GM18520 (cell line): Measurements from ENCODE around the gene SNIP1.
"Not testable (repeated sequence)": the region's sequence is repeated elsewhere in the genome, so short reads cannot be mapped to it uniquely, and the experiment has no call there.

Experiments used
- ATAC-seq: cut with Tn5 transposase; IDR thresholded peaks from one replicate; pipeline ENCODE4 v1.9.1; 2021; ENCODE audit not compliant: unreplicated experiment

The SNIP1 gene

DNA sequence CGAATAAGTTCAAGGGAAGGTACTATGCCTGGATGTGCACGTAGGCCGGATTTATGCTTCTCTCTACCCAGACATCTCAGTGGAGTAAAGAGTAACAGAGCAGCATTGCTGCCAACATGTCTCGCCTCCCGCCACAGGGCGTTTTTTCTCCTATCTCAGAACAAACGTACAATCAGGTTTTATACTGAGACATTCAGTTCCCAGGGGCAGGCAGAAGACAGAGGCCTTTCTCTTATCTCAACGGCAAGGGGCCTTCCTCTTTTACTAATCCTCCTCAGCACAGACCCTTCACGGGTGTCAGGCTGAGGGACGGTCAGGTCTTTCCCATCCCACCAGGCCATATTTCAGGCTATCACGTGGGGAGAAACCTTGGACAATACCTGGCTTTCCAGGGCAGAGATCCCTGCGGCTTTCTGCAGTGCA lies 5.9 kb upstream of the SNIP1 start:
- ATAC-seq: not testable (repeated sequence)

DNA sequence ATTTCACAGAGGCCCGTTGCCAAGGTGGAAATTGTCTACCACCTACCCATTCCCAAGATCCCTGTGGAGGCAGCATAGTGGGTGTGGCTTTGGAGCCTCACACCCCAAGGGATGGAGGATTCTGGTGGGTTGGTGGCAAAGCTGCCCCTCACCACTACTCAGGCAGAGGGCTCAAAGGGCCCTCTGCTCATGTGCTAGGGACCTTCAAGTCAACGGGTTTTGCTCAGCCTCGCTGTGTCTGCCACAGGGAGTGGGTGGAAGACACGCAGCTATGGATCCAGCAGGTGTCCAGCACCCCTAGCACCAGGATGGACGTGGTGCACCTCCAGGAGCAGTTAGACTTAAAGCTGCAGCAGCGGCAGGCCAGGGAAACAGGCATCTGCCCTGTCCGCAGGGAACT lies 5.0 kb upstream of the SNIP1 start:
- ATAC-seq: no peak

DNA sequence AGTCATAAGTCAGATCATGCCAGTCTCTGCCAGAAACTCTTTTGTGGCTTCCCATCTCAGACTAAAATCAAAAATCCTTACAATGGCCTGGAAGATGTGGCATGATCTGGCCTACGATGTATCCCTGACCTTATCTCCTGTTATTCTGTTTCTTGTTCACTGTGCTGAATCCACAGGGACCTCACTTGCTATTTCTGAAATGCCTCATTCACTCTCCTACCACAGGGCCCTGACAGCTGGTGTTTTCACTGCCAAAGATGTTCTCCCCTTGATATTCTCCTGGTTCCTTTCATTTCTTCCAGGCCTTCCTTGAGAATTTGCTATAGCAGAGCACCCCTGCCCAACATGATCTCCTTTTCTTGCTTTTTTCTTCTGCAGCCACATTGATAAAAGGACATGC lies 4.3 kb upstream of the SNIP1 start:
- no peak for ATAC-seq

- ATAC-seq: no peak
Measured at GRCh38 chr1:37557402-37557801, 3.3 kb upstream of the SNIP1 start.

DNA sequence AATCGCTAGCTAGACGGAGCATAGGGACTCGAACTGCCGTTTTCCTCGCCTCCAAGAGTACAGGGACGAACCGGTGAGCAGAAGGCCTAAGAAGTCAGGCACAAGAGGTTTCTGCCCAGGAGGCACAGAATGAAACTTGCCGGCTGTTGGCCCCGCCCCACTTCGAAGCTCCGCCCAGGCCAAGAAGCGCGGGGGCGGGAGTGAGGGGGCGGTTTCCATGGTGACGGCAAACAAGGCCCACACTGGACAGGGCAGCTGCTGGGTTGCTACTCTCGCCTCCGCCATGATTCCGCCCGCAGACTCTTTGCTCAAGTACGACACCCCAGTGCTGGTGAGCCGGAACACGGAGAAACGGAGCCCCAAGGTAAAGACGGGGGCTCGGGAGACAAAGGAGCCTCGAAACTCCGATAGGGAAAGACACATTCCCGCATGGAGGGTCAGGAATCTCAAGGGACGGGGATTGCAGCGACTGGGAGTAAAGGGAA lies 2.7 kb upstream of the SNIP1 start, which contains the start of gene DNALI1:
Gene DNALI1, plus strand, starts transcription at position 229 of the 485 bp plus-strand sequence. Its CDS starts 55 bp downstream, at position 284.
- no peak for ATAC-seq

GRCh38 chr1:37553598-37553926 lies 531 bp downstream of the SNIP1 start:
- ATAC-seq: no peak

- ATAC-seq: no peak
Measured at GRCh38 chr1:37549341-37549740, 4.8 kb downstream of the SNIP1 start.

DNA sequence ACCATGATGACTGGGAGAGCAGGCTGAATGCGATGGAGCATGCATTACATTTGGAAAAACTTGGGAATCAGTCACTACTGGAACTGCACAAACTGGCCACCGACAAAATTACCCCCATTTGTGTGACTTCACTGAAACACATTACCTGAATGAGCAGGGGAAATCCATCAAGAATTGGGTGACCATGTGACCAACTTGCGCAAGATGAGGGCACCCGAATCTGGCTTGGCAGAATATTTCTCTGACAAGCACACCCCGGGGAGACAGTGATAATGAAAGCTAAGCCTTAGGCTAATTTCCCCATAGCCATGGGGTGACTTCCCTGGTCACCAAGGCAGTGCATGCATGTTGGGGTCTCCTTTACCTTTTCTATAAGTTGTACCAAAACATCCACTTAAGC lies 9.1 kb downstream of the SNIP1 start:
- no peak for ATAC-seq

- ATAC-seq: no peak
Measured at GRCh38 chr1:37544530-37544929, 9.6 kb downstream of the SNIP1 start.

- no peak for ATAC-seq
Measured at GRCh38 chr1:37540036-37540785, 13.9 kb downstream of the SNIP1 start.

GRCh38 chr1:37539154-37539553 lies 14.9 kb downstream of the SNIP1 start:
- ATAC-seq: not testable (repeated sequence)

- no peak for ATAC-seq
Measured at GRCh38 chr1:37537378-37537777, 16.7 kb downstream of the SNIP1 start.

- no peak for ATAC-seq
Measured at GRCh38 chr1:37533317-37534093, 20.6 kb downstream of the SNIP1 start.

GRCh38 chr1:37532418-37533156 lies 21.5 kb downstream of the SNIP1 start:
- not testable (repeated sequence) for ATAC-seq

DNA sequence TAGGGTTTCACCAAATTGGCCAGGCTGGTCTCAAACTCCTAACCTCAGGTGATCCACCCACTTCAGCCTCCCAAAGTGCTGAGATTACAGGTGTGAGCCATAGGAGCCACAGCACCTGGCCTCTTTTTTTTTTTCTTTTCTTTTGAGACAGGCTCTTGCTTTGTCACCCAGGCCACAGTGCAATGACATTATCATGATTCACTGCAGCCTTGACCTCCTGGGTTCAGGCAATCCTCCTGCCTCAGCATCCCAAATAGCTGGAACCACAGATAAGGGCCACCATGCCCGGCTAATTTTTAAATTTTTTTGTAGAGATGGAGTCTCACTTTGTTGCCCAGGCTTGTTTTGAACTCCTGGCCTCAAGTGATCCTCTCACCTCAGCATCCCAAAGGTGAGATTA lies 24.2 kb downstream of the SNIP1 start:
- ATAC-seq: not testable (repeated sequence)

DNA sequence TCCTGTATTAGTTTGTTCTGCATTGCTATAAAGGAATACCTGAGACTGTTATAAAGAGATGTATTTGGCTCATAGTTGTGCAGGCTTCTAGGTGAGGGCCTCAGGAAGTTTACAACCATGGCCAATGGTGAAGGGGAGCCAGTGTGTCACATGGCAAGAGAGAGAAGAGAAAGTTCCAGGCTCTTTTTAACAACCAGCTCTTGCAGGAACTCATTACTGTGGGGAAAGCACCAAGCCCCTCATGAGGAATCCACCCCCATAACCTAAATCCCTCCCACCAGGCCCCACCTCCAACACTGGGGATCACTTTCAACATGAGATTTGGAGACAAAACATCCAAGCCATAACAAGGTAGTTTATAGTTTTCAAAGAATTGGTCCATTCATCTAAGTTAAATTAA lies 34.5 kb downstream of the SNIP1 start:
- ATAC-seq: no peak

DNA sequence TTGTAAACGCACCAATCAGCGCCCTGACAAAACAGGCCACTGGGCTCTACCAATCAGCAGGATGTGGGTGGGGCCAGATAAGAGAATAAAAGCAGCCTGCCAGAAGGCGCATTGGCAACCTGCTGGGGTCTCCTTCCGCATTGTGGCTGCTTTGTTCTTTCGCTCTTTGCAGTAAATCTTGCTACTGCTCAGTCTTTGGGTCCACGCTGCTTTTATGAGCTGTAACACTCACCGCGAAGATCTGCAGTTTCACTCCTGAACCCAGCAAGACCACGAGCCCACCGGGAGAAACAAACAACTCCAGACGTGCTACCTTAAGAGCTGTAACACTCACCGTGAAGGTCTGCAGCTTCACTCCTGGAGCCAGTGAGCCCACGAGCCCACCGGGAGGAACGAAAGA lies 35.2 kb downstream of the SNIP1 start:
- not testable (repeated sequence) for ATAC-seq

DNA sequence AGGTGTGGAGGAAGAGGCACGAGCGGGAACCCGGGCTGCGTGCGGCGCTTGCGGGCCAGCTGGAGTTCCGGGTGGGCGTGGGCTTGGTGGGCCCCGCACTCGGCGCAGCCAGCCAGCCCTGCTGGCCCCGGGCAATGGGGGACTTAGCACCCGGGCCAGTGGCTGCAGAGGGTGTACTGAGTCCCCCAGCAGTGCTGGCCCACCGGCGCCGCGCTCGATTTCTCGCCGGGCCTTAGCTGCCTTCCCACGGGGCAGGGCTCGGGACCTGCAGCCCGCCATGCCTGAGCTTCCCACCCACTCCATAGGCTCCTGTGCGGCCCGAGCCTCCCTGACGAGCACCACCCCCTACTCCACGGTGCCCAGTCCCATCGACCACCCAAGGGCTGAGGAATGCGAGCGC lies 35.9 kb downstream of the SNIP1 start:
- ATAC-seq: not testable (repeated sequence)

DNA sequence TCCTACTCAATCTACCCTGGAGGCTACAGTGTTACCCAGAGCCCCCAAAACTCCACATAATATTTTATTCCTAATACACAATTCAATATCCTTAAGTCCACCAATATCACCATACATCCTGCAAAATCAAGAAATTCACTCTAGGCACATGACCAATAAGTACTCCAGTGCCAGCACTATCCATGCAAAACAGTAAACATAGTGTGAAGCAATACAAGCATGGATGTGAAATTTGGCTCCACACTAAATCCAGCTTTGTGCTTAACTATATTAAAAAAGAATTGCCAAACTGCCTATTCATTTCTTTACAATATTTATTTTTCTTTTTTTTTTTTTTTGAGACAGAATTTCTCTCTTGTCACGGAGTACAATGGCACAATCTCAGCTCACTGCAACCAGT lies 36.5 kb downstream of the SNIP1 start:
- ATAC-seq: no peak

DNA sequence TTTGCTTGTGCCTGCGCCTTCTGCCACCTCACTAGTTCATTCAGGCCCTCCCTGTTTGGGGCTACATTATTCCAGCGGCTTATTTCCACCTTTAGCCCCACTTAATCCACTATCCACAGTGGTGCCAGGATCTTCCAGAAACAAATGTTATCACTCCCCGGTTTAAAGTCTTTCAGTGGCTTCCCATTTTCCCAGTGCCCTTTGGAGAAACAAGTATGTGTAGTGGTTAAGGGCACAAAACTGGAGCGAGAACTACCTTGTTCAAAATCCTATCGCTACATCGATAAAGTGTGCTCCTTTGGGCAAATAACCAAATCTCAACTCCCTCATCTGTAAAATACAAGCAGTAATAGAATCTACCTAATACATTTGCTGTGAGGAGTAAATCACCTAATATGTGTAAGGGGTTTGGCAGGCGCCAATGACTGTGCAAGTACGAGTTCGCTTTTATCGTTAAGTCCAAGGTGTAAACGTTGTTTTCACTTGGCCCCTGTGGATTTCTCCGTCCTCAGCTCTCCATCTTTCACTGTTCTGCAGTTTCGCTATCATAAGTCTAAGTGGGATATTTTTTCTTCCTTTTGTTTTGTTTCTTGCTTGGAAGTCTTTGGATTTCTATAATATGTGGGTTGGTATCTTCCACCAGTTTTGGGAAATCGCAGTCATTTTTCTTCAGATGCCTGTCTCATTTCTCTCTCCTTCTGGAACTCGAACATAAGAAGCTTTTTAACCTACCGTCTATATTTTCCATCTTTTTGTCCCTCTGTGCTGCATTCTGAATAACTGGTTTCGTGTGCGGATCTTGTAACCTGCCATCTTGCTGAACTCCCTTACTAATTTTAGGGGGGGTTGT lies 38.7 kb downstream of the SNIP1 start:
- no peak for ATAC-seq
